Lower leg skin (tissue), 3 donors: ENCODE data around the gene ZIC4.

Experiments used
- POLR2A ChIP-seq, 2 donors: fragments of 450-650 bp; IDR thresholded peaks; one replicate each; pipeline ENCODE4 v1.6.1; 2016 to 2017; ENCODE audit warnings: antibody characterized with exemption in 2 of 2, mild to moderate bottlenecking in 1 of 2, moderate library complexity in 1 of 2
- TF ChIP-seq, protein P1 (sequence below), 3 donors: fragments of 450-650 bp; IDR thresholded peaks; one replicate each; pipeline ENCODE4 v1.5.1; 2016; ENCODE audit warnings: antibody characterized with exemption in 3 of 3, mild to moderate bottlenecking in 3 of 3, moderate library complexity in 2 of 3

DNA sequence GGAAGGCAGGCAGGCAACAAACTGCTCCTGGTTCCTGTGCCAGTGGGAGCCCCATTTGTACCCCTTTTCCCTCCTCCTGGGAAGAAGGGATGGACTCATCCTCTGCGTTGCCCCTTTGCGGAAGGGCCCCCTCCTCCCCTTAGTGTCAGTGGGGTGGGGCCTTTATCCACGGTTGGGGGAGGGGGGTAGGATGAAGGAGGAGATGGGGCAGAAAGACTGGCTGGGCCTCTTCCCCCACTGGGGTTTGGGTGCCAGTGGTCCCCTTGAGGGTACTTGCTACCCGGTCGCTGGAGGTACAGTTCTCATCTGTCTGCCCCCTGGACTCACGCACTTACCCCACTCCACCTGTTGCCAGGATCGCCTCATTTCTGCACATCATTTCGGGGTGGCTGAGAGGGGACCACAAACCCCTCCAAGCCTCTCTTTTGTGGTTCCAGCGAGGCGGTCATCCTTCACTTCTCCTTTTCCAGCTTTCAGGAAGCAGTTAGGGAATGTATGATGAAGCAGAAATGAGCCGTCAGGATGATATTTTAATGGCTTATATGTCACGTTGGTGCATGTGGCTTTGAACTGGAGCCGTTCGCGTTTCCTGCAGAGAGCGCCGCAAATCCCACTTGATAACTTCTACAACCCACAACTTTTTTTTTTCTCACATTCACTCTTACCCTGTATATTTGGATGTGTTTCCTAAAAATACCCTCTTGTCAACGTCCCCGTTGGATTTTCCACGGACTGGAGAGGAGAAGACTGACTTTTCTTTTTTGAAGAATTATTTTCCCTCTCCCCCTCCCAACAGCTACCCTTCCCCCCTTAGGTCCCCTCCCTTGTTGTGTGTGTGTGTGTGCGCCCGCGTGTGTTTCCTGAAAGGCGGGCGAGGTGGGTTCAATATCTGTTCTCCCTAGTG is at the start of gene ZIC4:
- TF ChIP-seq, protein P1, sequence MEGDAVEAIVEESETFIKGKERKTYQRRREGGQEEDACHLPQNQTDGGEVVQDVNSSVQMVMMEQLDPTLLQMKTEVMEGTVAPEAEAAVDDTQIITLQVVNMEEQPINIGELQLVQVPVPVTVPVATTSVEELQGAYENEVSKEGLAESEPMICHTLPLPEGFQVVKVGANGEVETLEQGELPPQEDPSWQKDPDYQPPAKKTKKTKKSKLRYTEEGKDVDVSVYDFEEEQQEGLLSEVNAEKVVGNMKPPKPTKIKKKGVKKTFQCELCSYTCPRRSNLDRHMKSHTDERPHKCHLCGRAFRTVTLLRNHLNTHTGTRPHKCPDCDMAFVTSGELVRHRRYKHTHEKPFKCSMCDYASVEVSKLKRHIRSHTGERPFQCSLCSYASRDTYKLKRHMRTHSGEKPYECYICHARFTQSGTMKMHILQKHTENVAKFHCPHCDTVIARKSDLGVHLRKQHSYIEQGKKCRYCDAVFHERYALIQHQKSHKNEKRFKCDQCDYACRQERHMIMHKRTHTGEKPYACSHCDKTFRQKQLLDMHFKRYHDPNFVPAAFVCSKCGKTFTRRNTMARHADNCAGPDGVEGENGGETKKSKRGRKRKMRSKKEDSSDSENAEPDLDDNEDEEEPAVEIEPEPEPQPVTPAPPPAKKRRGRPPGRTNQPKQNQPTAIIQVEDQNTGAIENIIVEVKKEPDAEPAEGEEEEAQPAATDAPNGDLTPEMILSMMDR (IDR thresholded peaks at IDR 0.05): no peak
- no peak for TF ChIP-seq POLR2A (IDR thresholded peaks at IDR 0.05)
